Left ventricle myocardium inferior (tissue), 1 donor: ENCODE measurements around the gene LCE1F. TPM values are rescaled to one million over a fixed set of nuclear protein-coding genes. Genes with fewer than 3 reads are reported as not detected.

ENCODE experiments used
- DNase-seq: peaks from one replicate; pipeline ENCODE4 v3.0.0-alpha.2; 2020
- H3K27ac ChIP-seq: fragments of 200-600 bp; replicated peaks from 2 replicates; pipeline ENCODE4 v1.8.0; 2021
- H3K27me3 ChIP-seq: fragments of 200-600 bp; 2 replicates; pipeline ENCODE4 v1.8.0; 2021; ENCODE audit warnings: low read depth
- H3K36me3 ChIP-seq: fragments of 200-600 bp; 2 replicates; pipeline ENCODE4 v1.8.0; 2021
- H3K4me1 ChIP-seq: fragments of 200-600 bp; 2 replicates; pipeline ENCODE4 v1.8.0; 2021
- H3K4me3 ChIP-seq: fragments of 200-600 bp; 2 replicates; pipeline ENCODE4 v1.8.0; 2021; ENCODE audit warnings: mild to moderate bottlenecking, moderate library complexity
- H3K9me3 ChIP-seq: fragments of 200-600 bp; replicated peaks from 2 replicates; pipeline ENCODE4 v1.8.0; 2021
- intact Hi-C: fragments of 100-400 bp; cut with micrococcal nuclease; formaldehyde crosslinking; loops from one replicate; pipeline ENCODE4 v1.11.0; 2022
- total RNA-seq: library from RNA; stranded (reverse); fragmentation: NEBNext Ultra II Directional; extraction: Animal tissue kit (Norgen Biotek cat#: 25700); gene quantifications from one replicate; pipeline ENCODE4 v1.2.1, GENCODE V29; 2021
- TF ChIP-seq, protein P1 (sequence below): fragments of 200-600 bp; IDR thresholded peaks from 2 replicates; pipeline ENCODE4 v1.8.0; 2021; ENCODE audit warnings: antibody characterized with exemption, mild to moderate bottlenecking, borderline replicate concordance
- donor health status: DM: no; HTN: yes; CAD: no; lungs with severe emphysema.

The LCE1F gene
- total RNA-seq, 1 donor from 2014 or later = not detected

DNA sequence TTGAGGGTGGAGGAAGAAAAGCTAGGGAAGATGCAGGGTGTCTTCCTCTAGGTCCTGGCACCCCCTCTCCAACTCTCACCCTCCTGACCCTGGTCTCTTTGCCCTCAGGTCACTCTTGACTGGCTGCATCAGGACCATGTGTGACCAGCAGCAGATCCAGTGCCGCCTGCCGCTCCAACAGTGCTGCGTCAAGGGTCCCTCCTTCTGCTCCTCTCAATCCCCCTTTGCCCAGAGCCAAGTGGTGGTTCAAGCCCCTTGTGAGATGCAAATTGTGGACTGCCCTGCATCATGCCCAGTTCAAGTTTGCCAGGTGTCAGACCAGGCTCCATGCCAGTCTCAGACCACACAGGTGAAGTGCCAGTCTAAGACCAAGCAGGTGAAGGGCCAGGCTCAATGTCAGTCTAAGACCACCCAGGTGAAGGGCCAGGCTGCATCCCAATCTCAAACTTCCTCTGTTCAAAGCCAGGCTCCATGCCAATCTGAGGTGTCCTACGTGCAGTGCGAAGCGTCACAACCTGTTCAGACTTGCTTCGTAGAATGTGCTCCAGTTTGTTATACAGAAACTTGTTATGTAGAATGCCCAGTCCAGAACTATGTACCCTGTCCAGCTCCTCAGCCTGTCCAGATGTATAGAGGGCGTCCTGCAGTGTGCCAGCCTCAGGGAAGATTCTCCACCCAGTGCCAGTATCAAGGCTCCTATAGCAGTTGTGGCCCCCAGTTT, 15.3 kb upstream of the LCE1F start:
- intact Hi-C loops = no loop called here
- H3K27me3 ChIP-seq = peaks cover 12% of the 10 kb centered on the region
- no peak overlapping the region for H3K27ac ChIP-seq
- H3K4me3 ChIP-seq = no peak overlapping the region
- no peaks in the 10 kb centered on the region for H3K36me3 ChIP-seq
- TF ChIP-seq, protein P1, sequence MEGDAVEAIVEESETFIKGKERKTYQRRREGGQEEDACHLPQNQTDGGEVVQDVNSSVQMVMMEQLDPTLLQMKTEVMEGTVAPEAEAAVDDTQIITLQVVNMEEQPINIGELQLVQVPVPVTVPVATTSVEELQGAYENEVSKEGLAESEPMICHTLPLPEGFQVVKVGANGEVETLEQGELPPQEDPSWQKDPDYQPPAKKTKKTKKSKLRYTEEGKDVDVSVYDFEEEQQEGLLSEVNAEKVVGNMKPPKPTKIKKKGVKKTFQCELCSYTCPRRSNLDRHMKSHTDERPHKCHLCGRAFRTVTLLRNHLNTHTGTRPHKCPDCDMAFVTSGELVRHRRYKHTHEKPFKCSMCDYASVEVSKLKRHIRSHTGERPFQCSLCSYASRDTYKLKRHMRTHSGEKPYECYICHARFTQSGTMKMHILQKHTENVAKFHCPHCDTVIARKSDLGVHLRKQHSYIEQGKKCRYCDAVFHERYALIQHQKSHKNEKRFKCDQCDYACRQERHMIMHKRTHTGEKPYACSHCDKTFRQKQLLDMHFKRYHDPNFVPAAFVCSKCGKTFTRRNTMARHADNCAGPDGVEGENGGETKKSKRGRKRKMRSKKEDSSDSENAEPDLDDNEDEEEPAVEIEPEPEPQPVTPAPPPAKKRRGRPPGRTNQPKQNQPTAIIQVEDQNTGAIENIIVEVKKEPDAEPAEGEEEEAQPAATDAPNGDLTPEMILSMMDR = no peak
- DNase-seq = no peak
- H3K9me3 ChIP-seq = no peaks in the 10 kb centered on the region
- no peaks in the 10 kb centered on the region for H3K4me1 ChIP-seq

DNA sequence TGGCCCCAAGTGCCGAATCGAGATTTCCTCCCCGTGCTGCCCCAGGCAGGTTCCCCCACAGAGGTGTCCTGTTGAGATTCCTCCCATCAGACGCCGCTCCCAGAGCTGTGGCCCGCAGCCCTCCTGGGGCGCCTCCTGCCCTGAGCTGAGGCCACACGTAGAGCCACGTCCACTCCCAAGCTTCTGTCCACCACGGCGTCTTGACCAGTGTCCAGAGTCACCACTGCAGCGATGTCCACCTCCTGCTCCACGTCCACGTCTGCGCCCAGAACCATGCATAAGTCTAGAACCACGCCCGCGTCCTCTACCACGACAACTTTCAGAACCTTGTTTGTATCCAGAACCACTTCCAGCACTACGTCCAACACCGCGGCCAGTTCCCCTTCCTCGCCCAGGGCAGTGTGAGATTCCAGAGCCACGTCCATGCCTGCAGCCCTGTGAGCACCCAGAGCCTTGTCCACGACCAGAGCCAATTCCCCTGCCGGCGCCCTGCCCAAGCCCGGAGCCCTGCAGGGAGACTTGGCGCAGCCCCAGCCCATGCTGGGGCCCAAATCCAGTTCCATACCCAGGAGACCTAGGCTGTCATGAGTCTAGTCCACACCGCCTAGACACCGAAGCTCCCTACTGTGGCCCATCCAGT, 14.3 kb upstream of the LCE1F start:
- intact Hi-C loops = no loop called here
- H3K4me1 ChIP-seq = no peaks in the 10 kb centered on the region
- H3K36me3 ChIP-seq = no peaks in the 10 kb centered on the region
- H3K27me3 ChIP-seq = peaks cover 17% of the 10 kb centered on the region
- no peak overlapping the region for H3K27ac ChIP-seq
- no peak overlapping the region for H3K4me3 ChIP-seq
- TF ChIP-seq, protein P1 = no peak
- no peak for DNase-seq
- no peaks in the 10 kb centered on the region for H3K9me3 ChIP-seq

DNA sequence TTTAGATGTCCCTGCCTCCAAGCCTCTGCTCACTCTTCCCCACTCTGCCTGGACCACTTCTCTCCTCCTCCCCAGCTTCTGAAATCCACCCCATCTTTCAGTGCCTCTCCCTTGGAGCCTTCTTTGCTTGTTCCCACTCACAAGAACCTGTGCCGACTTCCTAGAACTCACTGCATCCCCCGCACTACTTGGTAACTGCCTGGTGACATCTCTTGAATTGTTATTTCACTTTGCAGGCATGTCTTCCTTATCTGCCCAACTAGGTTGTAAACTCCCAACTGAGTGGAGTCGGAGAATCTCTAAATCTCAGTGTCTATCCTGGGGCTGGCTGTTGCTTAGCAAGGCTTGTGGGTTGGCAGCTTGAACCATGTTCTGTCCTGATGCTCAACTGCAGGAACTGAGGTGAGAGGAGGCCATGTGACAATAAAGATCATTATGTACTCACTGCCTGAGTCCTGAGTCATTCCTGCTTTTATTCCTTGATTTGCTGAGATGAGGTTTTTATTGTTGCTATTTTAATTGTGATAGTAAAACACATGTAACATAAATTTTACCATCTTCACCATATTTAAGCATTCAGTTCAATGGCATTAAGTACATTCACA, 13.2 kb upstream of the LCE1F start:
- H3K4me1 ChIP-seq = no peaks in the 10 kb centered on the region

DNA sequence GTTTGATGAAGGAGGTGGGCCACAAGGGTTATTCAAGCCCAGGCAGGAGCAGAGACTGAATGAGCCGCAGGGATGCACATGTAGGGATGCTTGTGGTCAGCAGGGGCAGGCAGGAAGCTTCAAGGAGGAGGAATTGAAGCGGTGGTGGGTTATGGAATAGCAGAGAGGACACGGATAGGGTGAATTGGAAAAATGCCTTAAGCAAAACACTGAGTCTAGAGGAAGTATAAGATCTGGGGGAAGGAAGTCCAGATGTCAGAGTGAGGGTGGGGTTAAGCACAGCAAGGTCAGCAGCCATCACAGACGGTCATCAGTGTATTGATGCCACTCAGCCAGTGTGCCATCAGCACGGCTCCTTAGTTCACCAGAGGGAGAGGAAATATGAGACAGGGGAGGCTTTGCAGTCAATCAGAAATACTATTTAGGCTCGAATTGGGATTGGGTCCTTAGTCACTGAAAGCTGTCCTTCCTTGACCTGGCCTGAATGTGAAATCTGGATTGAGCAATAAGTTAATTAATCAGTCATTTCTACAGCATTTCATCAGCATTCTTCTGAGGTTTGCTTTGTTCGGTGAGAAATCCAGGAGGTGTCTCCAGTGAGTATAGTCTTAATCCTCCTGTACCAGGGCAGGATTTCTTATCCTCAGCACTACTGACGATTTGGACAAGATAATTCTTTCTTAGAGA, 6.0 kb upstream of the LCE1F start:
- H3K4me1 ChIP-seq = no peaks in the 10 kb centered on the region
- intact Hi-C loops = no loop called here
- H3K27ac ChIP-seq = no peak overlapping the region
- H3K27me3 ChIP-seq = peaks cover 17% of the 10 kb centered on the region
- no peak overlapping the region for H3K4me3 ChIP-seq
- no peak for DNase-seq
- no peaks in the 10 kb centered on the region for H3K36me3 ChIP-seq
- no peaks in the 10 kb centered on the region for H3K9me3 ChIP-seq
- TF ChIP-seq, protein P1 = no peak

More for the DNA sequence above, 13.2 kb upstream of the LCE1F start:
- Histone ChIP-seq H3K36me3 (no peaks in the 10 kb centered on the region), H3K27ac (no peak overlapping the region), H3K9me3 (no peaks in the 10 kb centered on the region), H3K4me3 (no peak overlapping the region), H3K27me3 (peaks cover 20% of the 10 kb centered on the region)
- DNase-seq = no peak
- intact Hi-C loops = no loop called here
- TF ChIP-seq, protein P1 = no peak

DNA sequence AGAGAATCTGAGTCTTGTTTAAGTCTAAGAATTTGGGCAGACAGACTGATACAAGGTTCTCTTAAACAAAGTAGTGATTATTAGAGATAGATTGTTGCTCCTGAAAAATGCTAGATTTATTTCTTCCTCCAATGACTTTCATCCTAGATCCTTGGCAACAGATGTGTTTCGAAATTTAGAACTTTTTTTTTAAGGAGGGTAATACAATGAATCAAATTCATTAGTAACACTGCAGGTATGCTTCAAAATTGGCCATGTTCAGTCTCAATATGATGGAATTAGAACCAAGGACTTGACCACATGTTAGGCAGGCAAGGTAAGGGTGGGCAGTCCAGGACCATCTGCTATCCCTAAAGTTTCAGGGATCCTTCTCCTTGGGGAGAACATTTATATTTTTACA, 4.5 kb upstream of the LCE1F start:
- no peak for DNase-seq
- H3K36me3 ChIP-seq = no peaks in the 10 kb centered on the region
- TF ChIP-seq, protein P1 = no peak
- H3K4me3 ChIP-seq = no peak overlapping the region
- H3K4me1 ChIP-seq = no peaks in the 10 kb centered on the region
- H3K27me3 ChIP-seq = peaks cover 12% of the 10 kb centered on the region
- peaks cover under 1% of the 10 kb centered on the region for H3K9me3 ChIP-seq
- intact Hi-C loops = no loop called here
- H3K27ac ChIP-seq = no peak overlapping the region
